ENCODE measurements around the gene RPS25. TPM values are rescaled to one million over a fixed set of nuclear protein-coding genes. Genes with fewer than 3 reads are reported as not detected.

The RPS25 gene
- polyA plus RNA-seq (2011; rRNA removed), result 351 and 799 TPM in 2 replicates
- polyA minus RNA-seq (2011; rRNA and poly(A)+ RNA removed), result 30.1 and 37.8 TPM in 2 replicates

GRCh38 chr11:119018074-119018938 is at the start of gene RPS25, which contains the start of gene TRAPPC4:
TSS of gene RPS25 (minus strand) at chr11:119018343. CDS start at chr11:119018284, 59 bp downstream.
TSS of gene TRAPPC4 (plus strand) at chr11:119018766. CDS start at chr11:119018796, 30 bp downstream.
- CTCF ChIA-PET, result interaction anchor here (0.7 to 3.4 kb wide), 4 partner anchors 12 to 329 kb away, joined by 3 to 13 read pairs (median 3); partner anchors contain the start of gene SLC37A4
- POLR2A ChIA-PET, result no interaction called here
- DNase-seq (ENCODE audit: low read depth), result peak; percentile 76
- Histone ChIP-seq H3K36me3 (ENCODE audit: control insufficient read depth, insufficient read depth, low read length) (peaks cover 12% of the 10 kb centered on the region), H3K4me3 (ENCODE audit: low read depth, low read length) (peak within 1 kb of the TSS; percentile 85), H3K27me3 (ENCODE audit: control insufficient read depth, insufficient read depth, low read length) (no peaks in the 10 kb centered on the region)
- TF ChIP-seq CTCF (IDR thresholded peaks at IDR 0.05; ENCODE audit: insufficient read depth, low read depth, low read length), result no peak

DNA sequence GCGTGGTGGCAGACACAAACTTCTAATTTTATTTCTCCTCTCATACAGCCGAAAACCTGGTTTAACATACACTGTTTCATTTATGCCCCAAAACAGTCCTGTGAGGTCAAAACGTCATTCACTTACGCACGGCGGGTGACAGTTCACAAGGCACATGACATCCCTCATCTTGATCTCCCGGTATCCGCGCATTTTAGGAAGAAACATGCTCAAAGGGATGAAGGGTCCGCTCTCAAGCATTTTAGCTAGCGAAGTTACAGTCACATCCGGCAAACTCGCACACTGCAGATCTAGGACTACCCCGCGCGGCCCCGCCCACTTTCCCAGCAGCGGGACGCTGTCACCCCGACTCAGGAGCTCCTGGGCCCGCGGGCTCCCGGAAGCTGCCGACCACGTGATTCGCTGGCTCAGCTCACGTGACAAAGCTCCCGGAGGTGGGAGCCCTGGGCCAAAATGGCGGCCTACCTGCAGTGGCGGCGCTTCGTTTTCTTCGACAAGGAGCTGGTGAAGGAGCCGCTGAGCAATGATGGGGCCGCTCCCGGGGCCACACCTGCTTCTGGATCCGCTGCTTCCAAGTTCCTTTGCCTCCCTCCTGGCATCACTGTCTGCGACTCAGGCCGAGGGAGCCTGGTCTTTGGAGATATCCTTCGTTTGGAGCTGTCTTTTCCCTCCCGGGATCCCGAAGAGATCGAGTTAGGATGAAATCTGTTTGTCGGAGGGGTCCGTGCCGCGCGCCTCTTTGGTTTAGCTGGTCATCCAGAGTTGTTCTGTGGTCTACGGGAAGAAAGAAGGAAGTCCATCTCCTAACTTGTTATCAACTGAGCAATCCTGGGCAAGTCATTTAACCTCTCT is 49.5 kb upstream of the RPS25 start, which contains the start of gene VPS11:
Gene VPS11, plus strand, starts transcription at position 448 of the 852 bp plus-strand sequence. Its CDS starts 6 bp downstream, at position 454.
- H3K27me3 ChIP-seq (ENCODE audit: control insufficient read depth, insufficient read depth, low read length), result no peaks in the 10 kb centered on the region
- POLR2A ChIA-PET, result interaction anchor here (0.9 to 1.2 kb wide), 2 partner anchors 17 to 28 kb away, joined by 3 to 26 read pairs; partner anchors contain the start of gene HMBS
- H3K4me3 ChIP-seq (ENCODE audit: low read depth, low read length), result peak within 1 kb of the TSS; percentile 83
- peaks cover 10% of the 10 kb centered on the region for H3K36me3 ChIP-seq (ENCODE audit: control insufficient read depth, insufficient read depth, low read length)
- peak; percentile 79 for DNase-seq (ENCODE audit: low read depth)
- TF ChIP-seq CTCF (IDR thresholded peaks at IDR 0.05; ENCODE audit: insufficient read depth, low read depth, low read length), result no peak
- CTCF ChIA-PET, result interaction anchor here (0.5 to 2.3 kb wide), 6 partner anchors 12 to 254 kb away, joined by 3 to 6 read pairs (median 3); a partner anchor contains a TSS

- POLR2A ChIA-PET, result no interaction called here
- CTCF ChIA-PET, result interaction anchor here (0.6 to 1.9 kb wide), 7 partner anchors 18 to 273 kb away, joined by 3 to 7 read pairs (median 3); partner anchors contain the start of gene HMBS
Observed at GRCh38 chr11:119065369-119065768, 47.2 kb upstream of the RPS25 start.

GRCh38 chr11:119062779-119063178 is 44.6 kb upstream of the RPS25 start:
- DNase-seq (ENCODE audit: low read depth), result no peak
- Histone ChIP-seq H3K27me3 (ENCODE audit: control insufficient read depth, insufficient read depth, low read length) (no peaks in the 10 kb centered on the region), H3K4me3 (ENCODE audit: low read depth, low read length) (no peak overlapping the region), H3K36me3 (ENCODE audit: control insufficient read depth, insufficient read depth, low read length) (no peaks in the 10 kb centered on the region; the same call in 1 of the 2 replicates)
- no peak for TF ChIP-seq CTCF (IDR thresholded peaks at IDR 0.05; ENCODE audit: insufficient read depth, low read depth, low read length)
- POLR2A ChIA-PET, result no interaction called here
- CTCF ChIA-PET, result interaction anchor here (1.4 kb wide), 1 partner anchor 29 kb away, joined by 4 read pairs; no protein-coding TSS in a partner anchor

More at GRCh38 chr11:119065369-119065768, 47.2 kb upstream of the RPS25 start:
- peaks cover 4% of the 10 kb centered on the region for H3K36me3 ChIP-seq (ENCODE audit: control insufficient read depth, insufficient read depth, low read length)
- no peaks in the 10 kb centered on the region for H3K27me3 ChIP-seq (ENCODE audit: control insufficient read depth, insufficient read depth, low read length)
- TF ChIP-seq CTCF (IDR thresholded peaks at IDR 0.05; ENCODE audit: insufficient read depth, low read depth, low read length), result peak; percentile 55
- no peak for DNase-seq (ENCODE audit: low read depth)
- H3K4me3 ChIP-seq (ENCODE audit: low read depth, low read length), result no peak overlapping the region

Measured in BJ (cell line).